Immature natural killer cell (primary cell): ENCODE data around the gene SGTB. TPM values are rescaled to one million over a fixed set of nuclear protein-coding genes. Genes with fewer than 3 reads are reported as not detected.
A peak's percentile ranks its signal among the peaks of the same experiment; 100 is the strongest.
"Not testable (repeated sequence)": the region's sequence is repeated elsewhere in the genome, so short reads cannot be mapped to it uniquely, and the experiment has no call there.

ENCODE experiments used
- DNase-seq, 3 donors: peaks; one replicate each; pipeline ENCODE4 v3.0.0; 2022; ENCODE audit warnings: mixed read lengths in 1 of 3
- H3K27ac Mint-ChIP-seq, 6 donors: one replicate each; pipeline ENCODE4 v1.8.0; 2020; ENCODE audit warnings: mixed read lengths in 6 of 6, mild to moderate bottlenecking in 5 of 6, inconsistent platforms in 4 of 6, moderate library complexity in 3 of 6
- H3K27me3 Mint-ChIP-seq, 3 donors: one replicate each; pipeline ENCODE4 v1.8.0; 2020 to 2021; ENCODE audit warnings: low read depth in 3 of 3, mild to moderate bottlenecking in 3 of 3, mixed read lengths in 3 of 3, moderate library complexity in 3 of 3, inconsistent platforms in 1 of 3
- H3K36me3 Mint-ChIP-seq, 3 donors: one replicate each; pipeline ENCODE4 v1.8.0; 2020; ENCODE audit warnings: mixed read lengths in 3 of 3, inconsistent platforms in 2 of 3, mild to moderate bottlenecking in 2 of 3
- H3K4me1 Mint-ChIP-seq, 2 donors: one replicate each; pipeline ENCODE4 v1.8.0; 2020; ENCODE audit warnings: inconsistent platforms in 2 of 2, mild to moderate bottlenecking in 2 of 2, mixed read lengths in 2 of 2, moderate library complexity in 1 of 2
- H3K4me3 Mint-ChIP-seq, 5 donors: one replicate each; pipeline ENCODE4 v1.8.0; 2020; ENCODE audit warnings: mild to moderate bottlenecking in 5 of 5, mixed read lengths in 5 of 5, inconsistent platforms in 3 of 5, moderate library complexity in 3 of 5
- H3K9me3 Mint-ChIP-seq, 6 donors: one replicate each; pipeline ENCODE4 v1.8.0; 2020; ENCODE audit warnings: mild to moderate bottlenecking in 6 of 6, mixed read lengths in 6 of 6, inconsistent platforms in 4 of 6, moderate library complexity in 3 of 6
- polyA plus RNA-seq, 3 donors: library from polyadenylated mRNA; unstranded; fragments of 300-500 nt; fragmentation: Illumina TruSeq; gene quantifications; one replicate each; pipeline ENCODE4 v1.2.3, GENCODE V29; 2021

SGTB gene
- polyA plus RNA-seq, 3 donors from 2014 or later, result 1.7 to 2.8 (median 2.4) TPM

DNA sequence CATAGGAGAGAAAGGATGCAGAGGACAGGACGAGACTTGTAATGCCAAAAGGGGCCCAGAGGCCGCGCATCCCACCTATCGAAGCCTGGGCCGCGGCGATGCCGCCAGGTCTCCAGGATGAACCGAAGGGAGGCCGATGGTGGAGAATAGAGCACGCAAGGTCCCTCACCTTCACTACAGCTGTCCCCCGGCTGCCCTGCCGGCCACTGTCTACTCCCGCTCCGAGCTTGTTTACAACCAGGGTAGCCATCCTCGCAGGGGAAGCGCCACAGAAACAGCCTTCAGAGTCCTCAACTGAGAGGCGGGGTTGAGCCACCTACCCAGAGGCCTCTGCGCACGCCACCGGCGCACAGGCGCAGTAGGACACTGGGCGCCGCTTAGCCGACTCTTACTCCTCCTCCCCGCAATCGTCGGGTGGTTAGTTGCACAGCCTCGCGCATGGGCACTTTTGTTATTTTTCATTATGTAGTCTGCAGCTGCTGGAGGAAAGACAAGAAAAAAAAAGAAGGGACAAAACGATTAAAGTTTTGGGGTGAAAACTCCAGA lies 97.8 kb downstream of the SGTB start, which contains the start of gene TRIM23:
Gene TRIM23 (minus strand): TSS at position 309 of the 546 bp plus-strand sequence. CDS start 59 bp downstream, at position 250.
- Mint-ChIP-seq H3K36me3 (no peaks in the 10 kb centered on the region), H3K27ac (peak within 1 kb of the TSS; percentile 91 to 98 (median 96)), H3K27me3 (peaks cover 15 to 17% (median 17%) of the 10 kb centered on the region in 3 donors), H3K9me3 (no peaks in the 10 kb centered on the region), H3K4me3 (peak within 1 kb of the TSS; percentile 95 to 100 (median 98)), H3K4me1 (peaks cover 51 to 58% of the 10 kb centered on the region in 2 donors)
- peak; percentile 91 to 94 (median 93) for DNase-seq

DNA sequence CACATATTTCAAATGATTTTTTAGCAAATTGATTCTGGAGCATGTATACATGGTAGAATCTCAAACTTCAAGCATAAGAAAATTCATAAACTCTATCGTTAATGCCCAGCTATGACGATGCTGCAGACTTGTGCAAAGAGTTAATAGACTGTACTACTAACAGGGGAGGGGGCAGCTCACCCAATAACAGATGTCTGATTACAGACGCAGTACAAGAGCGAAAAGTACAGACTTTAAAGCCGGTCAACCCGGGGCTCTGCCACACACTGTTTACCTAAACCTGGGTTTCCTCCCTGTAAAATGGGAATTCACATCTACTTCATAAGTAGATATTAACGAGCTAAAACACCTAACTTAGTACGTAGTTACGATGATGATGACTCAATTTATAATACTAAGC lies 98.4 kb downstream of the SGTB start:
- no peak for DNase-seq
- Mint-ChIP-seq H3K4me3 (peak overlapping the region; percentile 95 to 100 (median 98)), H3K27me3 (peaks cover 15 to 17% (median 17%) of the 10 kb centered on the region in 3 donors), H3K27ac (peak overlapping the region; percentile 91 to 98 (median 96)), H3K36me3 (no peaks in the 10 kb centered on the region), H3K4me1 (peaks cover 52 to 63% of the 10 kb centered on the region in 2 donors), H3K9me3 (no peaks in the 10 kb centered on the region)

DNA sequence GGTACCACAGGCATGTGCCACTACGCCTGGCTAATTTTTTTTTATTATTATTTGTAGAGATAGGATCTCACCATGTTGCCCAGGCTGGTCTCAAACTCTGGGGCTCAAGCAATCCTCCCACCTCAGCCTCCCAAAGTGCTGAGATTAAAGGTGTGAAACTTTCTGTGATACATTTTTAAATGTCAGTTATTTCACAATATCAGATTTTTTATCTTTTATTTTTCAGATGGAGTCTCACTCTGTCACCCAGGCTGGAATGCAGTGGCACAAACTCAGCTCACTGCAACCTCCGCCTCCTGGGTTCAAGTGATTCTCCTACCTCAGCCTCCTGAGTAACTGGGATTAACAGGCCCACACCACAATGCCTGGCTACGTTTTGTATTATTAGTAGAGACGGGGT lies 99.9 kb downstream of the SGTB start:
- peaks cover 15 to 17% (median 17%) of the 10 kb centered on the region in 3 donors for H3K27me3 Mint-ChIP-seq
- H3K9me3 Mint-ChIP-seq, H3K36me3 Mint-ChIP-seq, H3K27ac Mint-ChIP-seq, DNase-seq: not testable (repeated sequence)
- peak overlapping the region in 2 of 5 donors; percentile 36 to 42 for H3K4me3 Mint-ChIP-seq
- H3K4me1 Mint-ChIP-seq, result peaks cover 46 to 62% of the 10 kb centered on the region in 2 donors

DNA sequence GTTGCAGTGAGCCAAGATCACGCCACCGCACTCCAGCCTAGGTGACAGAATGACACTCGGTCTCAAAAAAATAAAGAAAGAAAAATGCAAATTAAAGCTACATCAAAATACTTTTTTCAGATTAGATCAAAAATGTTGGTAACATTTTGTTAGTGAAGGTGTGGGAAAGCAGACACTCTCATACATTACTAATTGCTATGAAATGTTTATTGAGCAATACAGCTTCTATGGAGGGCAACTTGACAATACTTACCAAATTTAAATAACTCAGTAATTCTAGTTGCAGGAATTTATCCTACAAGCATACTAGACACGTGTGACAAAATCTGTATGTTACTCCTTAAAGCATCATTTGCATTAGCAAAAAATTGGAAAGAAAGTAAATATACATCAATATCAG lies 101.9 kb downstream of the SGTB start:
- no peaks in the 10 kb centered on the region for H3K9me3 Mint-ChIP-seq
- DNase-seq, result no peak
- peaks cover 0 to 16% (median 4%) of the 10 kb centered on the region in 3 donors for H3K36me3 Mint-ChIP-seq
- H3K27ac Mint-ChIP-seq, result no peak overlapping the region
- H3K27me3 Mint-ChIP-seq, result peaks cover 11 to 13% (median 11%) of the 10 kb centered on the region in 3 donors
- no peak overlapping the region for H3K4me3 Mint-ChIP-seq
- peaks cover 31 to 59% of the 10 kb centered on the region in 2 donors for H3K4me1 Mint-ChIP-seq

Other genes starting within 250 kb of the SGTB start
- not detected for gene ADAMTS6, start 240.2 kb downstream of the SGTB start, polyA plus RNA-seq
- gene CENPK, start 158.9 kb downstream of the SGTB start, polyA plus RNA-seq, result 10 to 100 TPM in 2 of 3 donors, 1 to 10 TPM in 1; 3.9 to 17.4 (median 15.4) TPM
- 10 to 100 TPM; 16.4 to 34.0 (median 21.4) TPM for gene PPWD1, start 158.8 kb downstream of the SGTB start, polyA plus RNA-seq
- 10 to 100 TPM in 2 of 3 donors, 1 to 10 TPM in 1; 5.6 to 10.8 (median 10.8) TPM for gene TRIM23, start 97.8 kb downstream of the SGTB start, polyA plus RNA-seq
- gene SHLD3, start 97.1 kb downstream of the SGTB start, polyA plus RNA-seq, result 10 to 100 TPM in 2 of 3 donors, 1 to 10 TPM in 1; 3.5 to 12.8 (median 10.1) TPM
- 10 to 100 TPM; 22.4 to 24.9 (median 22.6) TPM for gene TRAPPC13, start 97.1 kb downstream of the SGTB start, polyA plus RNA-seq
- 1 to 10 TPM in 2 of 3 donors, under 1 TPM in 1; 0.76 to 1.2 (median 1.2) TPM for gene NLN, start 96 bp upstream of the SGTB start, polyA plus RNA-seq
- 10 to 100 TPM; 38.3 to 75.1 (median 40.6) TPM for gene ERBIN, start 204.5 kb upstream of the SGTB start, polyA plus RNA-seq